ENCODE measurements around the gene EIF4E2. TPM values are rescaled to one million over a fixed set of nuclear protein-coding genes. Genes with fewer than 3 reads are reported as not detected.

Gene EIF4E2
- total and polyA plus RNA-seq, 2 experiments from 2014 or later: 76.9 to 122 TPM

GRCh38 chr2:232505856-232506255, 44.6 kb upstream of the EIF4E2 start:
- peaks cover 18% of the 10 kb centered on the region for H3K4me1 ChIP-seq (ENCODE audit: insufficient read depth)
- H3K36me3 ChIP-seq (replicated peaks; ENCODE audit: insufficient read depth, low read depth): no peaks in the 10 kb centered on the region
- no peaks in the 10 kb centered on the region for H3K9me3 ChIP-seq (ENCODE audit: low read depth)
- no peaks in the 10 kb centered on the region for H4K20me1 ChIP-seq (ENCODE audit: insufficient read depth, poor library complexity, severe bottlenecking)
- no peak for DNase-seq (ENCODE audit: low spot score)
- peaks cover 44% of the 10 kb centered on the region for H3K27me3 ChIP-seq
- no peak overlapping the region for H3K4me3 ChIP-seq
- TF ChIP-seq, protein P1, sequence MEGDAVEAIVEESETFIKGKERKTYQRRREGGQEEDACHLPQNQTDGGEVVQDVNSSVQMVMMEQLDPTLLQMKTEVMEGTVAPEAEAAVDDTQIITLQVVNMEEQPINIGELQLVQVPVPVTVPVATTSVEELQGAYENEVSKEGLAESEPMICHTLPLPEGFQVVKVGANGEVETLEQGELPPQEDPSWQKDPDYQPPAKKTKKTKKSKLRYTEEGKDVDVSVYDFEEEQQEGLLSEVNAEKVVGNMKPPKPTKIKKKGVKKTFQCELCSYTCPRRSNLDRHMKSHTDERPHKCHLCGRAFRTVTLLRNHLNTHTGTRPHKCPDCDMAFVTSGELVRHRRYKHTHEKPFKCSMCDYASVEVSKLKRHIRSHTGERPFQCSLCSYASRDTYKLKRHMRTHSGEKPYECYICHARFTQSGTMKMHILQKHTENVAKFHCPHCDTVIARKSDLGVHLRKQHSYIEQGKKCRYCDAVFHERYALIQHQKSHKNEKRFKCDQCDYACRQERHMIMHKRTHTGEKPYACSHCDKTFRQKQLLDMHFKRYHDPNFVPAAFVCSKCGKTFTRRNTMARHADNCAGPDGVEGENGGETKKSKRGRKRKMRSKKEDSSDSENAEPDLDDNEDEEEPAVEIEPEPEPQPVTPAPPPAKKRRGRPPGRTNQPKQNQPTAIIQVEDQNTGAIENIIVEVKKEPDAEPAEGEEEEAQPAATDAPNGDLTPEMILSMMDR (IDR thresholded peaks at IDR 0.05; ENCODE audit: poor library complexity): no peak
- no peak for TF ChIP-seq EZH2phosphoT487 (IDR thresholded peaks at IDR 0.05; ENCODE audit: low read depth, severe bottlenecking, unreplicated experiment)
- no peak for TF ChIP-seq EZH2 (IDR thresholded peaks at IDR 0.05; ENCODE audit: borderline replicate concordance)
- H3K27ac ChIP-seq: no peak overlapping the region
- WGBS (ENCODE audit: low lambda C conversion rate, missing lambda C conversion rate): 31% methylated on average over 9 of the region's 10 CpGs
- H2AFZ ChIP-seq: no peak overlapping the region
- H3K79me2 ChIP-seq: no peaks in the 10 kb centered on the region
- no peak overlapping the region for H3K4me2 ChIP-seq
- no peaks in the 10 kb centered on the region for H3K9me2 ChIP-seq (replicated peaks; ENCODE audit: insufficient read depth)

- no peak overlapping the region for H2AFZ ChIP-seq
- no peak for DNase-seq (ENCODE audit: low spot score)
- no peak overlapping the region for H3K4me2 ChIP-seq
- no peak overlapping the region for H3K27ac ChIP-seq
- no peaks in the 10 kb centered on the region for H3K9me3 ChIP-seq (ENCODE audit: low read depth)
- H3K27me3 ChIP-seq: peaks cover 44% of the 10 kb centered on the region
- H3K79me2 ChIP-seq: no peaks in the 10 kb centered on the region
- H3K9me2 ChIP-seq (replicated peaks; ENCODE audit: insufficient read depth): no peaks in the 10 kb centered on the region
- H4K20me1 ChIP-seq (ENCODE audit: insufficient read depth, poor library complexity, severe bottlenecking): no peaks in the 10 kb centered on the region
- H3K4me3 ChIP-seq: no peak overlapping the region
- H3K36me3 ChIP-seq (replicated peaks; ENCODE audit: insufficient read depth, low read depth): no peaks in the 10 kb centered on the region
- WGBS (ENCODE audit: low lambda C conversion rate, missing lambda C conversion rate): 76% methylated on average over 4 of the region's 4 CpGs
- peaks cover 11% of the 10 kb centered on the region for H3K4me1 ChIP-seq (ENCODE audit: insufficient read depth)
- TF ChIP-seq, protein P1 (IDR thresholded peaks at IDR 0.05; ENCODE audit: poor library complexity): no peak
- TF ChIP-seq EZH2 (IDR thresholded peaks at IDR 0.05; ENCODE audit: borderline replicate concordance) (no peak), EZH2phosphoT487 (IDR thresholded peaks at IDR 0.05; ENCODE audit: low read depth, severe bottlenecking, unreplicated experiment) (no peak)
Observed at GRCh38 chr2:232506709-232507108, 43.8 kb upstream of the EIF4E2 start.

GRCh38 chr2:232508251-232508650, 42.2 kb upstream of the EIF4E2 start:
- no peak overlapping the region for H2AFZ ChIP-seq
- no peaks in the 10 kb centered on the region for H3K9me3 ChIP-seq (ENCODE audit: low read depth)
- no peaks in the 10 kb centered on the region for H3K4me1 ChIP-seq (ENCODE audit: insufficient read depth)
- no peak overlapping the region for H3K4me2 ChIP-seq
- no peak overlapping the region for H3K27ac ChIP-seq
- no peak overlapping the region for H3K4me3 ChIP-seq
- no peaks in the 10 kb centered on the region for H3K79me2 ChIP-seq
- 87% methylated on average over 5 of the region's 7 CpGs for WGBS (ENCODE audit: low lambda C conversion rate, missing lambda C conversion rate)
- TF ChIP-seq EZH2phosphoT487 (IDR thresholded peaks at IDR 0.05; ENCODE audit: low read depth, severe bottlenecking, unreplicated experiment) (no peak), EZH2 (IDR thresholded peaks at IDR 0.05; ENCODE audit: borderline replicate concordance) (no peak)
- TF ChIP-seq, protein P1 (IDR thresholded peaks at IDR 0.05; ENCODE audit: poor library complexity): no peak
- no peaks in the 10 kb centered on the region for H3K9me2 ChIP-seq (replicated peaks; ENCODE audit: insufficient read depth)
- no peak for DNase-seq (ENCODE audit: low spot score)
- no peaks in the 10 kb centered on the region for H4K20me1 ChIP-seq (ENCODE audit: insufficient read depth, poor library complexity, severe bottlenecking)
- no peaks in the 10 kb centered on the region for H3K36me3 ChIP-seq (replicated peaks; ENCODE audit: insufficient read depth, low read depth)
- H3K27me3 ChIP-seq: peaks cover 36% of the 10 kb centered on the region

All from hepatocyte (in vitro differentiated cells).